Tibial nerve (tissue), 3 donors: ENCODE results near the gene CDC42BPG.

Source experiments
- POLR2A ChIP-seq, 2 donors: fragments of 450-650 bp; IDR thresholded peaks; one replicate each; pipeline ENCODE4 v1.6.1; 2017; ENCODE audit warnings: antibody characterized with exemption in 2 of 2, mild to moderate bottlenecking in 2 of 2, moderate library complexity in 2 of 2
- TF ChIP-seq, protein P1 (sequence below), 5 experiments: fragments of 200-600 bp in 3 of 5; fragments of 450-650 bp in 2 of 5; sonication (generic) in 3 of 5; IDR thresholded peaks; one replicate each; pipeline ENCODE4 v1.5.1; 2016 to 2019; ENCODE audit warnings: antibody characterized with exemption in 5 of 5, mild to moderate bottlenecking in 3 of 5, moderate library complexity in 2 of 5

DNA sequence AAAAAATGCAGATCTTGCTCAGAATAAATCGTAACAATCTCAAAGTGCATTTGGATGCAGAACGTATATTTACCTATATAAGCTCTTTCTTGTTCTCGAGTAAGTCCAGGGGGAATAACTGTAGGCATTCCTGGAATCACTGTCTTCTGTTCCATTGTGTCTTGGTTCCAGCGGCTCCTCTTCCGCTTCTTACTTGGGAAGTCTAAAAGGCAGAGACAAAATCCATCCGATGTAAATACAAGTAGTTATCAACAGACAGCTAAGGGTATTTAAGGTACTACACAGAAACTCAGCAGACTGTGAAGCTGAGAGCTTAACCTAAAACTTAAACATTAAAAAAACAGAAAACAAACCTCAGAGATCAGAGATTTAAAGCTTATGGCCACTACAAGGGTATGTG lies 68.0 kb downstream of the CDC42BPG start:
- TF ChIP-seq, protein P1, sequence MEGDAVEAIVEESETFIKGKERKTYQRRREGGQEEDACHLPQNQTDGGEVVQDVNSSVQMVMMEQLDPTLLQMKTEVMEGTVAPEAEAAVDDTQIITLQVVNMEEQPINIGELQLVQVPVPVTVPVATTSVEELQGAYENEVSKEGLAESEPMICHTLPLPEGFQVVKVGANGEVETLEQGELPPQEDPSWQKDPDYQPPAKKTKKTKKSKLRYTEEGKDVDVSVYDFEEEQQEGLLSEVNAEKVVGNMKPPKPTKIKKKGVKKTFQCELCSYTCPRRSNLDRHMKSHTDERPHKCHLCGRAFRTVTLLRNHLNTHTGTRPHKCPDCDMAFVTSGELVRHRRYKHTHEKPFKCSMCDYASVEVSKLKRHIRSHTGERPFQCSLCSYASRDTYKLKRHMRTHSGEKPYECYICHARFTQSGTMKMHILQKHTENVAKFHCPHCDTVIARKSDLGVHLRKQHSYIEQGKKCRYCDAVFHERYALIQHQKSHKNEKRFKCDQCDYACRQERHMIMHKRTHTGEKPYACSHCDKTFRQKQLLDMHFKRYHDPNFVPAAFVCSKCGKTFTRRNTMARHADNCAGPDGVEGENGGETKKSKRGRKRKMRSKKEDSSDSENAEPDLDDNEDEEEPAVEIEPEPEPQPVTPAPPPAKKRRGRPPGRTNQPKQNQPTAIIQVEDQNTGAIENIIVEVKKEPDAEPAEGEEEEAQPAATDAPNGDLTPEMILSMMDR (IDR thresholded peaks at IDR 0.05), result no peak
- TF ChIP-seq POLR2A (IDR thresholded peaks at IDR 0.05), result no peak
